Common myeloid progenitor, CD34-positive (primary cell): ENCODE results near the gene BRCA1.
A peak's percentile ranks its signal among the peaks of the same experiment; 100 is the strongest.
"Not testable (repeated sequence)": the region's sequence is repeated elsewhere in the genome, so short reads cannot be mapped to it uniquely, and the experiment has no call there.

Experiments used
- CTCF ChIA-PET: fragments of 350-600 bp; sonication (Branson Sonifier 250); formaldehyde crosslinking; loops from one replicate; lab custom pipeline; 2021; ENCODE audit warnings: antibody characterized with exemption; lab: Charles Lee
- POLR2A ChIA-PET: fragments of 350-600 bp; sonication (Branson Sonifier 250); formaldehyde crosslinking; loops from one replicate; lab custom pipeline; 2021; ENCODE audit warnings: antibody characterized with exemption; lab: Charles Lee
- DNase-seq, 3 donors: peaks; one replicate each; pipeline versions ENCODE4 v3.0.0 to v3.0.0-alpha.2; 2013
- H3K27ac ChIP-seq, 2 experiments: 1 replicate in 1 of 2; 2 replicates in 1 of 2; pipeline ENCODE4 v1.7.0; 2013; ENCODE audit warnings: inconsistent platforms in 2 of 2, low read length in 2 of 2, mild to moderate bottlenecking in 2 of 2, low read depth in 1 of 2, moderate library complexity in 1 of 2; ENCODE audit not compliant: severe bottlenecking in 2 of 2, insufficient read depth in 1 of 2, poor library complexity in 1 of 2
- H3K27me3 ChIP-seq, 5 experiments: replicated peaks in 2 of 5; 1 replicate in 3 of 5; 2 replicates in 2 of 5; pipeline versions ENCODE4 v1.6.1 to v1.7.0; 2013; ENCODE audit warnings: low read length in 4 of 5, mild to moderate bottlenecking in 2 of 5, moderate library complexity in 2 of 5, inconsistent platforms in 1 of 5; ENCODE audit not compliant: insufficient read depth in 5 of 5, control insufficient read depth in 4 of 5
- H3K36me3 ChIP-seq, 4 experiments: 1 replicate in 2 of 4; 2 replicates in 2 of 4; pipeline versions ENCODE4 v1.6.1 to v1.7.0; 2013; ENCODE audit warnings: low read length in 3 of 4, control low read depth in 1 of 4, mild to moderate bottlenecking in 1 of 4; ENCODE audit not compliant: control insufficient read depth in 4 of 4, insufficient read depth in 4 of 4
- H3K4me1 ChIP-seq, 4 experiments: 1 replicate in 3 of 4; 2 replicates in 1 of 4; pipeline versions ENCODE4 v1.6.1 to v1.7.1; 2013; ENCODE audit warnings: low read length in 3 of 4, mild to moderate bottlenecking in 3 of 4, control low read depth in 1 of 4, inconsistent platforms in 1 of 4, moderate library complexity in 1 of 4; ENCODE audit not compliant: control insufficient read depth in 4 of 4, insufficient read depth in 4 of 4; ENCODE audit errors: control extremely low read depth in 1 of 4
- H3K4me3 ChIP-seq, 7 experiments: 1 replicate in 4 of 7; 2 replicates in 3 of 7; pipeline versions ENCODE4 v1.5.1 to v1.7.0; 2013; ENCODE audit warnings: mild to moderate bottlenecking in 7 of 7, low read length in 6 of 7, moderate library complexity in 6 of 7, inconsistent platforms in 2 of 7, low read depth in 2 of 7, control low read depth in 1 of 7; ENCODE audit not compliant: insufficient read depth in 4 of 7, control insufficient read depth in 1 of 7; ENCODE audit errors: extremely low read depth in 1 of 7
- H3K9me3 ChIP-seq, 5 experiments: 1 replicate in 4 of 5; 2 replicates in 1 of 5; pipeline versions ENCODE4 v1.6.1 to v1.7.1; 2013; ENCODE audit warnings: low read length in 4 of 5, mild to moderate bottlenecking in 2 of 5, inconsistent platforms in 1 of 5, low read depth in 1 of 5, moderate library complexity in 1 of 5; ENCODE audit not compliant: control insufficient read depth in 4 of 5, insufficient read depth in 2 of 5; ENCODE audit errors: control extremely low read depth in 1 of 5
- WGBS: methylation state at CpG from one replicate; pipeline ENCODE4 v1.1.5; 2013; ENCODE audit not compliant: insufficient coverage; 5-methylcytosine and 5-hydroxymethylcytosine counted together

The BRCA1 gene

GRCh38 chr17:43006639-43007551, 118.3 kb downstream of the BRCA1 start, which contains the start of gene IFI35:
Gene IFI35, plus strand, starts transcription at chr17:43006784. Its CDS starts 164 bp downstream, at chr17:43006948.
- ChIA-PET CTCF (interaction anchor here (0.7 to 2.3 kb wide), 9 partner anchors 8 to 216 kb away, joined by 3 to 10 read pairs (median 4); partner anchors contain the start of genes RND2, RPL27 and VAT1), POLR2A (interaction anchor here (1.0 to 1.3 kb wide), 2 partner anchors 9 to 12 kb away, joined by 4 to 11 read pairs; partner anchors contain the start of gene RPL27)
- peak; percentile 84 to 92 (median 90) for DNase-seq
- no peaks in the 10 kb centered on the region for H3K27me3 ChIP-seq
- WGBS: 18% methylated on average over 13 of the region's 18 CpGs
- H3K4me1 ChIP-seq: peaks cover 0 to 14% (median 9%) of the 10 kb centered on the region in 4 experiments
- peak within 1 kb of the TSS; percentile 79 to 87 for H3K27ac ChIP-seq
- no peaks in the 10 kb centered on the region for H3K9me3 ChIP-seq
- H3K36me3 ChIP-seq: peaks cover 4 to 21% (median 17%) of the 10 kb centered on the region in 4 experiments
- peak within 1 kb of the TSS; percentile 81 to 95 (median 89) for H3K4me3 ChIP-seq

GRCh38 chr17:43003542-43004172, 121.5 kb downstream of the BRCA1 start:
- Histone ChIP-seq H3K9me3 (no peaks in the 10 kb centered on the region), H3K4me3 (no peak overlapping the region), H3K27ac (peak overlapping the region in 1 of 2 experiments; percentile 62), H3K27me3 (no peaks in the 10 kb centered on the region), H3K36me3 (peaks cover 4 to 44% (median 35%) of the 10 kb centered on the region in 4 experiments), H3K4me1 (peaks cover 4 to 30% (median 22%) of the 10 kb centered on the region in 4 experiments)
- WGBS: 97% methylated on average over 4 of the region's 5 CpGs
- ChIA-PET POLR2A (no interaction called here), CTCF (no interaction called here)
- no peak for DNase-seq

- H3K9me3 ChIP-seq, H3K4me3 ChIP-seq, DNase-seq, H3K27me3 ChIP-seq, POLR2A ChIA-PET: not testable (repeated sequence)
- H3K27ac ChIP-seq: peak overlapping the region in 1 of 2 experiments; percentile 61
- CTCF ChIA-PET: interaction anchor here (1.0 to 1.3 kb wide), 2 partner anchors 18 to 21 kb away, joined by 4 to 5 read pairs; partner anchors contain the start of gene VAT1
- H3K4me1 ChIP-seq: peaks cover 4 to 27% (median 19%) of the 10 kb centered on the region in 4 experiments
- H3K36me3 ChIP-seq: peaks cover 4 to 44% (median 35%) of the 10 kb centered on the region in 4 experiments
- WGBS: 97% methylated on average over 13 of the region's 13 CpGs
These were observed 124.3 kb downstream of the BRCA1 start for GRCh38 chr17:43000894-43001293.

- POLR2A ChIA-PET: interaction anchor here (0.5 to 1.5 kb wide), 4 partner anchors 8 to 369 kb away, joined by 3 to 11 read pairs (median 4); partner anchors contain the start of gene AARSD1
- Histone ChIP-seq H3K36me3 (peaks cover 2 to 50% (median 38%) of the 10 kb centered on the region in 4 experiments), H3K9me3 (no peaks in the 10 kb centered on the region), H3K27me3 (no peaks in the 10 kb centered on the region), H3K4me1 (peaks cover 4 to 27% (median 19%) of the 10 kb centered on the region in 4 experiments), H3K27ac (peak overlapping the region; percentile 97 to 99), H3K4me3 (peak overlapping the region; percentile 75 to 97 (median 93))
- WGBS: 27% methylated on average over 7 of the region's 10 CpGs
- DNase-seq: no peak
- CTCF ChIA-PET: interaction anchor here (0.8 to 2.8 kb wide), 5 partner anchors 9 to 155 kb away, joined by 3 to 12 read pairs (median 9); partner anchors contain the start of gene AOC2
These were observed 126.1 kb downstream of the BRCA1 start for GRCh38 chr17:42999003-42999525.

GRCh38 chr17:42997984-42998938, 126.9 kb downstream of the BRCA1 start, which contains the start of gene RPL27:
Gene RPL27, plus strand, starts transcription at chr17:42998419. Its CDS starts 332 bp downstream, at chr17:42998751.
- Histone ChIP-seq H3K4me3 (peak within 1 kb of the TSS; percentile 75 to 97 (median 93)), H3K4me1 (peaks cover 4 to 27% (median 19%) of the 10 kb centered on the region in 4 experiments), H3K27ac (peak within 1 kb of the TSS; percentile 97 to 99), H3K36me3 (peaks cover 2 to 47% (median 37%) of the 10 kb centered on the region in 4 experiments), H3K27me3 (no peaks in the 10 kb centered on the region), H3K9me3 (no peaks in the 10 kb centered on the region)
- ChIA-PET CTCF (interaction anchor here (0.8 to 2.8 kb wide), 13 partner anchors 8 to 154 kb away, joined by 3 to 12 read pairs (median 4); partner anchors contain the start of genes AARSD1, AOC2, IFI35 and RUNDC1), POLR2A (interaction anchor here (0.5 to 1.5 kb wide), 12 partner anchors 9 to 604 kb away, joined by 3 to 11 read pairs (median 3); partner anchors contain the start of genes AARSD1 and NBR1)
- peak; percentile 100 for DNase-seq
- under 1% methylated on average over 42 of the region's 49 CpGs for WGBS
